ENCODE measurements around the gene PAFAH2.
A peak's percentile ranks its signal among the peaks of the same experiment; 100 is the strongest.
"Not testable (repeated sequence)": the region's sequence is repeated elsewhere in the genome, so short reads cannot be mapped to it uniquely, and the experiment has no call there.

PAFAH2 gene

DNA sequence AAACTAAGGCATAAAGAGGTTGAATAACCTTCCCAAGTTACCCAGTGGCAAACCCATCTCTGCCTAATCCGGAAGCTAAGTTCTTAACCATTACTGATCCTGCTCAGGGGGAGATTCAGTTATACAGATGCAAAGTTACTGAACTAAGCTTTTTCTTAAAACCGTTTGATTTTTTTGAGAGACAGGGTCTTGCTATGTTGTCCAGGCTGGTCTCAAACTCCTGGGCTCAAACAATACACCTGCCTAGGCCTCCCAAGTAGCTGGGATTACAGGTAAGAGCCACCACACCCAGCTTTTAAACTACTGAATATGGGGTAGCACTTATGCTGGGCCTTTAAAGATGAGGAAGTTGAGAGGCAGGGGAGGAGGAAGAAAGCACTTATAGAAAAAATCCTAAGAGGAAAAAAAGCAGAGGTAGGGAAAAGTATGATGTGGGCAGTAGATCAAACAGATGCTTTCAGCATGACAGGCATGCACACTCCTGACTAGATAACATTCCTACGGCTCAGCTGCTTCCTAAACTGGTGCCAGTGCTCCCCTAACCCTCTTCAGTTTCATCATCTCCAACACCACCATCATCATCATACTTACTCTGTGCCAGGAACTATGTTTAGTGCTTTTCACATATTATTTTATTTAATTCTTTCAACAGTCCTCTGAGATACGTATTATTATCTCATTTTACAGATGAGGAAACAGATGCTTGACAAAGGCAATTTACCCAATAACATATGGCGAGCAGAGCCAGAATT is 5.8 kb downstream of the PAFAH2 start:
- TF ChIP-seq, protein P1, sequence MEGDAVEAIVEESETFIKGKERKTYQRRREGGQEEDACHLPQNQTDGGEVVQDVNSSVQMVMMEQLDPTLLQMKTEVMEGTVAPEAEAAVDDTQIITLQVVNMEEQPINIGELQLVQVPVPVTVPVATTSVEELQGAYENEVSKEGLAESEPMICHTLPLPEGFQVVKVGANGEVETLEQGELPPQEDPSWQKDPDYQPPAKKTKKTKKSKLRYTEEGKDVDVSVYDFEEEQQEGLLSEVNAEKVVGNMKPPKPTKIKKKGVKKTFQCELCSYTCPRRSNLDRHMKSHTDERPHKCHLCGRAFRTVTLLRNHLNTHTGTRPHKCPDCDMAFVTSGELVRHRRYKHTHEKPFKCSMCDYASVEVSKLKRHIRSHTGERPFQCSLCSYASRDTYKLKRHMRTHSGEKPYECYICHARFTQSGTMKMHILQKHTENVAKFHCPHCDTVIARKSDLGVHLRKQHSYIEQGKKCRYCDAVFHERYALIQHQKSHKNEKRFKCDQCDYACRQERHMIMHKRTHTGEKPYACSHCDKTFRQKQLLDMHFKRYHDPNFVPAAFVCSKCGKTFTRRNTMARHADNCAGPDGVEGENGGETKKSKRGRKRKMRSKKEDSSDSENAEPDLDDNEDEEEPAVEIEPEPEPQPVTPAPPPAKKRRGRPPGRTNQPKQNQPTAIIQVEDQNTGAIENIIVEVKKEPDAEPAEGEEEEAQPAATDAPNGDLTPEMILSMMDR (conservative IDR thresholded peaks at IDR 0.05; ENCODE audit: low read depth, low read length) = no peak
- no peak overlapping the region for H3K4me3 ChIP-seq (ENCODE audit: low read depth, low read length)
- DNase-seq (ENCODE audit: low read depth) = peak; percentile 68

GRCh38 chr1:25990702-25991395 is 7.0 kb downstream of the PAFAH2 start:
- H3K4me3 ChIP-seq (ENCODE audit: low read depth, low read length) = no peak overlapping the region
- TF ChIP-seq, protein P1 (conservative IDR thresholded peaks at IDR 0.05; ENCODE audit: low read depth, low read length) = no peak
- DNase-seq (ENCODE audit: low read depth) = no peak

- H3K4me3 ChIP-seq (ENCODE audit: low read depth, low read length) = no peak overlapping the region
- TF ChIP-seq, protein P1 (conservative IDR thresholded peaks at IDR 0.05; ENCODE audit: low read depth, low read length) = no peak
- DNase-seq (ENCODE audit: low read depth) = no peak
Observed at GRCh38 chr1:25990251-25990650, 7.6 kb downstream of the PAFAH2 start.

GRCh38 chr1:25989440-25990234 is 8.2 kb downstream of the PAFAH2 start:
- TF ChIP-seq, protein P1 (conservative IDR thresholded peaks at IDR 0.05; ENCODE audit: low read depth, low read length) = no peak
- no peak overlapping the region for H3K4me3 ChIP-seq (ENCODE audit: low read depth, low read length)
- DNase-seq (ENCODE audit: low read depth) = peak; percentile 12

DNA sequence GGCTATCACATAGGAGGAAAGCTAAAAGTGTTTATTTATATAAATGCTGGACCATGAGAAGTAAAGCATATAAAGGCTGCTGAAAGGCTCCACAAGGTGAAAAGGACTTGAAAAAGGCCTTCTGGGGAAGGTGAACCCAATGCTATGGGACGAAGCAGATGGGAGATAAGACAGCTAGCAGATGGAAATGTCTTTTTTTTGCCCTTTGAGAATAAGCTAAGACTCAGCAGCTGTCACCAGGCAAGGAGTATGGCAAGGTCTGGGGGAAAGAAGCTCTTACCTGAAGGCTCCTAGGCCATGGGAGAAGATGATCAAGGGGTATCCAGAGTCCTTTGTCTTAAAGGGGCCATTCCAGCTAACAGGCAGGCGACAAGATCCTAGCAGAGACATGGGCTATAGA is 9.9 kb downstream of the PAFAH2 start:
- TF ChIP-seq, protein P1 (conservative IDR thresholded peaks at IDR 0.05; ENCODE audit: low read depth, low read length) = no peak

GRCh38 chr1:25986773-25987172 is 11.1 kb downstream of the PAFAH2 start:
- H3K4me3 ChIP-seq (ENCODE audit: low read depth, low read length) = not testable (repeated sequence)

More for the DNA sequence above, 9.9 kb downstream of the PAFAH2 start:
- no peak for DNase-seq (ENCODE audit: low read depth)
- no peak overlapping the region for H3K4me3 ChIP-seq (ENCODE audit: low read depth, low read length)

DNA sequence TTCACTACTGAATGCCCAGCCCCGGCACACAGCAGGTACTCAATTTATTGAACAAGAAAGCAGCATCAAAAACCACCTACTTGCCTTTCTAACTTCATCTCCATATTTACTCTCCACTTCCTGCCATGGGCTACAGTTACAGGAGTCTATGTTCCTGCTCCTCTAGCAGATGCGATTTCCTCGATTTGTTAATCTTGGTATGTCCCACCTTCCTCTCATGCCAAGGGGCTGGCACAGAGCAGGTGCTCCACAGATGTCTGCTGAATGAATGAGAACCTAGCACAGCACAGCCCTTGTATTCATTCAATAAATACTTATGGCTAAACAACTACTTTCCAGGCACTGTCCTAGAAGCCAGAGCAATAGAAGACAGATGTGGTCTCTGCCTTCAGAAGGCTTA is 12.2 kb downstream of the PAFAH2 start:
- no peak for DNase-seq (ENCODE audit: low read depth)
- H3K4me3 ChIP-seq (ENCODE audit: low read depth, low read length) = no peak overlapping the region
- TF ChIP-seq, protein P1 (conservative IDR thresholded peaks at IDR 0.05; ENCODE audit: low read depth, low read length) = no peak

More at GRCh38 chr1:25986773-25987172, 11.1 kb downstream of the PAFAH2 start:
- DNase-seq (ENCODE audit: low read depth) = not testable (repeated sequence)

Data from choroid plexus epithelial cell (primary cell).